Testis (tissue), 3 donors: ENCODE results near the gene ADAMTSL1. TPM values are rescaled to one million over a fixed set of nuclear protein-coding genes. Genes with fewer than 3 reads are reported as not detected.
A peak's percentile ranks its signal among the peaks of the same experiment; 100 is the strongest.

Source experiments
- DNase-seq: peaks from one replicate; pipeline ENCODE4 v3.0.0-alpha.2; 2019
- H3K27ac ChIP-seq, 2 donors: fragments of 200-600 bp; sonication (generic); one replicate each; pipeline ENCODE4 v1.5.1; 2019
- H3K27me3 ChIP-seq: fragments of 200-600 bp; sonication (generic); one replicate; pipeline ENCODE4 v1.5.1; 2019
- H3K36me3 ChIP-seq: fragments of 200-600 bp; sonication (generic); one replicate; pipeline ENCODE4 v1.5.1; 2017; ENCODE audit warnings: low read depth; ENCODE audit errors: missing control alignments
- H3K4me1 ChIP-seq: fragments of 200-600 bp; sonication (generic); one replicate; pipeline ENCODE4 v1.5.1; 2019
- H3K4me3 ChIP-seq, 2 donors: fragments of 200-600 bp; sonication (generic); one replicate each; pipeline ENCODE4 v1.5.1; 2017 to 2019
- H3K9me3 ChIP-seq: fragments of 200-600 bp; sonication (generic); one replicate; pipeline ENCODE4 v1.5.1; 2017
- POLR2A ChIP-seq: fragments of 450-650 bp; IDR thresholded peaks from one replicate; pipeline ENCODE4 v1.6.1; 2017; ENCODE audit warnings: antibody characterized with exemption, mild to moderate bottlenecking, moderate library complexity
- WGBS, 2 donors: methylation state at CpG; one replicate each; pipeline ENCODE4 v1.1.5; 2018; 5-methylcytosine and 5-hydroxymethylcytosine counted together
- intact Hi-C: fragments of 100-400 bp; cut with DNase I; formaldehyde crosslinking; loops from one replicate; pipeline ENCODE4 v1.15.1; 2023; ENCODE audit warnings: low total_unique reads
- polyA plus RNA-seq: library from polyadenylated mRNA; stranded (reverse); fragments of 350-450 nt; fragmentation: Illumina TruSeq; extraction: RNeasy Lipid Tissue Mini Kit (QIAGEN cat#74804); gene quantifications from one replicate; pipeline ENCODE4 v1.2.3, GENCODE V29; 2014; ENCODE audit warnings: low read depth, low replicate concordance; ENCODE audit not compliant: insufficient read depth
- total RNA-seq, 2 donors: library from RNA; depleted of rRNA; stranded (reverse); fragments of >200 nt; gene quantifications; one replicate each; pipeline ENCODE4 v1.2.3, GENCODE V29; 2016
- TF ChIP-seq, protein P1 (sequence below), 3 experiments: fragments of 450-650 bp in 2 of 3; fragments of 200-600 bp in 1 of 3; sonication (generic) in 1 of 3; IDR thresholded peaks; one replicate each; pipeline ENCODE4 v1.5.1; 2016 to 2019; ENCODE audit warnings: antibody characterized with exemption in 3 of 3, mild to moderate bottlenecking in 2 of 3, moderate library complexity in 1 of 3

ADAMTSL1 gene
- total and polyA plus RNA-seq, 3 donors from 2014 or later, result 4.7 to 12.3 (median 6.7) TPM

DNA sequence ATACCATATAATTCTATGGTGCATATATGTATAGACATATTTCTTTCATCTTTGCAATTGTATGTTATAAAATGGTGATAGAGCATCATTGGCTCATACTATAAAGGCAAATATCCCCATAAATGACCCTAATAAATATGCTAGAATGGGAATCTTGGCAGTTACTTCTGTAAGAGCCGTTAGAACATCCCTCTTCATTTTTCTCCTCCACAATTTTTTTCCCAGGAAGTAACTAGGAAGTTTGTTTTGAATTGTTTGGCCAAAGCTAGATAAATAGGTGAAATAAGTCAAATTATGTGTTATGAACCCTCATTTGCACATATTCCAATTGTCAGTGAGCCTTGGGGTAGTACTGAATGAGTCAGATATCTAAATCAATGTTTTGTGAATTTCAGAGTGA lies 209.9 kb downstream of the ADAMTSL1 start:
- no peak for TF ChIP-seq POLR2A
- TF ChIP-seq, protein P1, sequence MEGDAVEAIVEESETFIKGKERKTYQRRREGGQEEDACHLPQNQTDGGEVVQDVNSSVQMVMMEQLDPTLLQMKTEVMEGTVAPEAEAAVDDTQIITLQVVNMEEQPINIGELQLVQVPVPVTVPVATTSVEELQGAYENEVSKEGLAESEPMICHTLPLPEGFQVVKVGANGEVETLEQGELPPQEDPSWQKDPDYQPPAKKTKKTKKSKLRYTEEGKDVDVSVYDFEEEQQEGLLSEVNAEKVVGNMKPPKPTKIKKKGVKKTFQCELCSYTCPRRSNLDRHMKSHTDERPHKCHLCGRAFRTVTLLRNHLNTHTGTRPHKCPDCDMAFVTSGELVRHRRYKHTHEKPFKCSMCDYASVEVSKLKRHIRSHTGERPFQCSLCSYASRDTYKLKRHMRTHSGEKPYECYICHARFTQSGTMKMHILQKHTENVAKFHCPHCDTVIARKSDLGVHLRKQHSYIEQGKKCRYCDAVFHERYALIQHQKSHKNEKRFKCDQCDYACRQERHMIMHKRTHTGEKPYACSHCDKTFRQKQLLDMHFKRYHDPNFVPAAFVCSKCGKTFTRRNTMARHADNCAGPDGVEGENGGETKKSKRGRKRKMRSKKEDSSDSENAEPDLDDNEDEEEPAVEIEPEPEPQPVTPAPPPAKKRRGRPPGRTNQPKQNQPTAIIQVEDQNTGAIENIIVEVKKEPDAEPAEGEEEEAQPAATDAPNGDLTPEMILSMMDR (IDR thresholded peaks at IDR 0.05), result no peak
- Histone ChIP-seq H3K36me3 (no peaks in the 10 kb centered on the region), H3K4me1 (peaks cover 9% of the 10 kb centered on the region), H3K9me3 (no peaks in the 10 kb centered on the region), H3K4me3 (no peak overlapping the region), H3K27me3 (no peaks in the 10 kb centered on the region), H3K27ac (no peak overlapping the region)
- DNase-seq, result no peak
- 50 to 60% methylated on average over 1 of the region's 1 CpG for WGBS, 2 donors
- intact Hi-C loops, result no loop called here

DNA sequence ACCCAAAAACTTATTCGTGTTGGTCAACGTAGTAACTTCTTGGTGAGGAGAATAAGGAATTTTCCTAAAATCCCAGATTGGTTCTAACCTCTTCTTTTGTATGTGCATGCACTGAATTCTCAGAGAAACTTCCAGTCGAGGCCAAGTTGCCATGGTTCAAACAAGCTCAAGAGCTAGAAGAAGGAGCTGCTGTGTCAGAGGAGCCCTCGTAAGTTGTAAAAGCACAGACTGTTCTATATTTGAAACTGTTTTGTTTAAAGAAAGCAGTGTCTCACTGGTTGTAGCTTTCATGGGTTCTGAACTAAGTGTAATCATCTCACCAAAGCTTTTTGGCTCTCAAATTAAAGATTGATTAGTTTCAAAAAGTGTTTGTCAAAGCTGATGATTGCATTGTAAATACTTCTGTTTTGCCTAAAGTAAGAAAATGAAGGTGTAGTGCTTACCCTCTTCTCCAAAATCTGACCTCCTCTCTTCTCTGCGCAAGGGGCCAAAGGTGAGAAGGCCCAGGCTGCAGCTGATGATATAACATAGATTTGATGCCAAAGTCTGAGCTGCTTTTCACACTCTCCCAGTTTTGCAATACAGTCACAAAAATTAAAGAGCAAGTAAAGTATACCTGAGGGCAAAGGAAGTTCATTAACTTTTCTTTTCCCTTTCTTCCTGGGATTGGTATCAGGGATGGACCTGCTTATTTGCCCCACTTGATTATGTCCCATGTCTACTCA lies 210.8 kb downstream of the ADAMTSL1 start:
- Histone ChIP-seq H3K4me3 (no peak overlapping the region), H3K27ac (peak overlapping the region in 1 of 2 donors; percentile 3), H3K9me3 (no peaks in the 10 kb centered on the region), H3K36me3 (no peaks in the 10 kb centered on the region), H3K4me1 (peaks cover 9% of the 10 kb centered on the region), H3K27me3 (no peaks in the 10 kb centered on the region)
- WGBS, 2 donors, result 49 to 54% methylated on average over 5 of the region's 5 CpGs
- DNase-seq, result peak; percentile 32
- TF ChIP-seq POLR2A, result no peak
- TF ChIP-seq, protein P1 (IDR thresholded peaks at IDR 0.05), result no peak
- intact Hi-C loops, result no loop called here

DNA sequence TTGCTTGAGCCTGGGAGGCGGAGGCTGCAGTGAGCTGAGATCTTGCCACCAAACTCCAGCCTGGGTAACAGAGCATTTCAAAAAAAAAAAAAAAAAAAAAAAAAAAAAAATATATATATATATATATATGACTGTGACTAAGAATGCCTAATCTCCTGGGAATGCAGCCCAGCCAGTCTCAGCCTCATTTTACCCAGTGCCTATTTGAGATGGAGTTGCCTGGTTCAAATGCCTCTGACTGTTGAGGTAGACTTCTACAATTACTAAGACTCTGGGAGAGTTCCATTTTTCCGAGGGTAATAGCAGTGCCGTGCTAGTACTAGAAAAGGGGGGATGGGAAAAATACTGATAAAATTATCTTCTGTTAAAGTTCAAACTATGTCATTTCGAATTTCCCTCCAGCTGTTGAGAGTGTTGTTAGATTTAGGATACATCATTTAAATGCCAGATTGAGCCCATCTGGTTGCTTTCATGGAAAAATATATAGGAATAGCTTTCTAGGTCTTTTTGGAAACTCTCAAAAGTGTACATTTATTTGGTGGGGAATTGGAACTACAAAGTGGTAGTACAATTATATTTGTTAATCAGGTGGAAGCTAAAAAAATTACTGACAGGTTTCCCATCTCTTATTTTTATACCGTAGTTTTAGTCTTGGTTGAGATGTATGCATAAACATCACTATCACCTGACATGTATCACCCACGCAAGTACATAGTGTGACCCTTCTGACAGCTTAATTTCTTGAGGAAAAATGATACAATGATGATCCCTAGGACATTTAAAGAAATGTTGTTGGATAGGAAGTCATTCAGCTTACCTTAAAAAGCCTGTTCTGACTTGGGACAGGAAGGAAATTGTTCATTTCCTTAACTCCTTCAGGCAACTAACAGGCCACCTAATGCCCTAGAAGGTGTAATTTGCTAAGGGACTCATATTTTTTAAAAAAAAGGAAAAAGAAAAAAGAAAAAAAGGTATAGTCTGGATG lies 214.9 kb downstream of the ADAMTSL1 start:
- Histone ChIP-seq H3K36me3 (no peaks in the 10 kb centered on the region), H3K4me1 (peaks cover 8% of the 10 kb centered on the region), H3K27ac (no peak overlapping the region), H3K27me3 (no peaks in the 10 kb centered on the region), H3K4me3 (no peak overlapping the region), H3K9me3 (no peaks in the 10 kb centered on the region)
- TF ChIP-seq POLR2A, result no peak
- TF ChIP-seq, protein P1 (IDR thresholded peaks at IDR 0.05), result no peak
- intact Hi-C loops, result no loop called here
- no peak for DNase-seq
- 69 to 88% methylated on average over 6 of the region's 6 CpGs for WGBS, 2 donors

DNA sequence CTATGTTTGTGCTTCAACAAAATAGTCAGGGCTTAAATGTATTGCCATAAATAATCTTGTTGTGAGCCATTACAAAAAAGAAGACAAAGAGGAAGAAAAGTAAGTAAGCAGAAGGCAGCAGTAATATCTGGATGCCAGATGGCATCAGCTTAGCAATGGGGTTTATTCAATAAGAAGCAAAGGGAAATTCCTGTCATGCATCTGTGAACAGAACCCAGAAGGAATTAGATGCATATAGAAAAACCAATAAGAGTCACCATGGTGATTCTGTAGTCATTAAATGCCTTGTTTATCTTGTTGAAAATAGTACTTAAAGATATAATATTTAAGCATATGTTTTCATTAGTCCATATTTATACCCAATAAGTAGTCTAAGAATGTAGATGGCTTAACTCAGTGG lies 216.0 kb downstream of the ADAMTSL1 start:
- TF ChIP-seq, protein P1 (IDR thresholded peaks at IDR 0.05), result no peak
- no peak for TF ChIP-seq POLR2A
- Histone ChIP-seq H3K27ac (no peak overlapping the region), H3K9me3 (no peaks in the 10 kb centered on the region), H3K4me1 (no peaks in the 10 kb centered on the region), H3K27me3 (no peaks in the 10 kb centered on the region), H3K4me3 (no peak overlapping the region), H3K36me3 (no peaks in the 10 kb centered on the region)
- intact Hi-C loops, result no loop called here
- DNase-seq, result no peak
